Measurements from ENCODE around the gene DNAH6. TPM values are rescaled to one million over a fixed set of nuclear protein-coding genes. Genes with fewer than 3 reads are reported as not detected.

Gene DNAH6
- total RNA-seq, 1 donor from 2014 or later, result 0.05 TPM

DNA sequence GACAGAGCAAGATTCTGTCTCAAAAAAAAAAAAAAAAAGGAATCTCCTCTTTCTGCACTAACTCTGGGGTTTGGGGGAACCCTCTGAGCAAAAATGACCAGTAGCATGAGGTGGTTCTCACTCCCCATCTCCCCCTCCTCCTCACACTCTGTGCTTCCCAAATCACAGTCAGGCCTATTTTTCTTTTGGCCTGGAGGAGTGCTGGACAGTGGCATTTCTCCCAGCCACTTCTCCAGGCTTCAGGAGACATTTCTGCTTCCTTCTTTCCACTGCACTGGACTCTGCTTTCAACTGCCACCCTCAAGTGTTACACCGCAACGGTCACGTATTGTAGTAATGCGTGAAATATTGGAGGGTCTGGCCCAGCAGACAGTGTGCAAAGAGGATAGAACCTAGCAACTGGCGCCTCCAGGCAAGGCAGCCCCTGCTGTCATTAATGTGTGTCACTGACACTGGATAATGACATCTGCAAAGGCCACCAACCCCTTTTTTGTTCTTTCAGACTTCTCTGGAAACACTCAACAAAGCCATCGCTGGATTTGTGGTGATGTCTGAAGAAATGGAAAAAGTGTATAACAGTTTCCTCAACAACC, 295.6 kb downstream of the DNAH6 start:
- DNase-seq (ENCODE audit: missing footprints) (no peak), ATAC-seq (no peak)
- intact Hi-C loops (cut with DNase I), result no loop called here

GRCh38 chr2:84815146-84815545, 298.8 kb downstream of the DNAH6 start:
- DNase-seq (ENCODE audit: missing footprints), result no peak
- intact Hi-C loops (cut with DNase I), result no loop called here
- ATAC-seq, result no peak

GRCh38 chr2:84816426-84817026, 300.2 kb downstream of the DNAH6 start:
- ATAC-seq, result no peak
- intact Hi-C loops (cut with DNase I), result no loop called here
- no peak for DNase-seq (ENCODE audit: missing footprints)

DNA sequence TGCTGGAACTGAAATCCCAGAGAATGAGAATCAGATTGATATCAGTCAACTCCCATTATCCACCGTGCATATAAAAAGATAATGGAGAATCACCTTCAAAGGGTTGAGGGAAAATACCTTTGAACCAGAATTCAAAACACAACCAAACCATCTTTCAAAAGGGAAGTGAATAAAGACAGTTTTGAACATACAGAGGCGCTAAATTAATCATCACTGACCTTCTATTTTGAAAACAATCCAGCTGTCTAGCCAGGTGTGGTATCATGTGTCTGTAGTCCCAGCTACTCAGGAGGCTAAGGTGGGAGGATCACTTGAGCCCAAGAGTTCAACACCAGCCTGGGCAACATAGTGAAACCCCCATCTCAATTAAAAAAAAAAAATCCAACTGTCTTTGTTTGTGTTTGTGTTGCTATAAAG, 300.9 kb downstream of the DNAH6 start:
- intact Hi-C loops (cut with DNase I), result no loop called here
- ATAC-seq, result no peak
- DNase-seq (ENCODE audit: missing footprints), result no peak

- intact Hi-C loops (cut with DNase I), result no loop called here
- no peak for DNase-seq (ENCODE audit: missing footprints)
- ATAC-seq, result no peak
Measured at GRCh38 chr2:84821806-84822205, 305.5 kb downstream of the DNAH6 start.

- no peak for ATAC-seq
- intact Hi-C loops (cut with DNase I), result no loop called here
- no peak for DNase-seq (ENCODE audit: missing footprints)
Measured at GRCh38 chr2:84823229-84823628, 306.9 kb downstream of the DNAH6 start.

DNA sequence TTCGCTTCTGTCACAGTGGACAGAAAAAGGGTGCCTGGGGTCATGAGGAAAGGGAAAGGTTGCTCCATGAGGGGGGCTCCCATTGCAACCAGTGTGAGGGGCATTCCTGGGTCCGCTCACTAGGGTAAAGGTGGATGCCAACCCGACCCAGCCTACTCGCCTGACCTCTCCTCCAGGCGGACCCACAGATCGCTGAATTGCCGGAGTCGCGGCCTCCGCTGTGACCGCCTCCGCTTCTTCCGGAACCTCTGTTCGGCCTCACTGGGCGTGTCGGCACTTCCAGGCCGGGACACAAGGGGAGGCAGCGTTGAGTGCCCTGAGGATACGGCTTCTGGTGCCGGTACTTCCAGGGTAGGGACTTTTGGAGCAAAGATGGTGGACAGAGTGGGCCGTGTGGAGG, 307.5 kb downstream of the DNAH6 start:
- intact Hi-C loops (cut with DNase I), result no loop called here
- DNase-seq (ENCODE audit: missing footprints) (no peak), ATAC-seq (no peak)

GRCh38 chr2:84827978-84828575, 311.8 kb downstream of the DNAH6 start:
- no peak for ATAC-seq
- intact Hi-C loops (cut with DNase I), result no loop called here

GRCh38 chr2:84829693-84830092, 313.4 kb downstream of the DNAH6 start:
- ATAC-seq, result no peak
- DNase-seq (ENCODE audit: missing footprints), result no peak
- intact Hi-C loops (cut with DNase I), result no loop called here

More at GRCh38 chr2:84827978-84828575, 311.8 kb downstream of the DNAH6 start:
- no peak for DNase-seq (ENCODE audit: missing footprints)

- ATAC-seq (peak; percentile 56), DNase-seq (ENCODE audit: missing footprints) (no peak)
- intact Hi-C loops (cut with DNase I), result no loop called here
Measured at GRCh38 chr2:84830095-84830494, 313.8 kb downstream of the DNAH6 start.

DNA sequence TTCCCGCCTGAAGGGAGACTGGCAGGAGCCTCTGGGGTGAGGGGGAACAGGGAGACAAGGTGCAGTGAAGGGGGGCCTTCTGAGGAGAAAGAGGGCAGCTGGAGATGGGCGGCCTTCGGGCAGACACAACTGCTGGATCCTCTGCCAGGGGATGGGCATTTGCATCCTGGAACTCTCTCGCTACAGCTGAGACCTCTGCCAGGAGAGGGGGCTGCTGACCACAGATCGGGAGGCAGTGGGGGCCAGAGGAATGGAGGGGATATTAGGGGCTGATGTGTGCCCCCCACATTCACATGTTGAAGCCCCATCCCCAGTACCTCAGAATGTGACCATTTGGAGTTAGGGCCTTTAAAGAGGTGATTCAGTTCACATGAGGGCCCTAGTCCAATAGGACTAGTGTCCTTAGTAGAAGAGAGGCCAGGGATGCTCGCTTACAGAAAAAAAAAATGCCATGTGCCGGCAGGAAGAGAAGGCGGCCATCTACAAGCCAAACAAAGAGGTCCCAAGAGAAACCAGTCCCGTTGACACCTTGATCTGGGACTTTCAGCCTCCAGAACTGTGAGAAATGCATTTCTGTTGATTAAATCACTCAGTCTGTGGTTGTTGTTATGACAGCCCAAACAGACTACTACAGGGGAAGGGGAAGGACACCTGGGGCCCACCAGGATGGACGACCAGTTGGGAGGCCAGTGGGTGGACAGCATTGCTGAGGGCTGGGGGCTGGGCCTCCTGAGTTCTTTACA, 314.6 kb downstream of the DNAH6 start:
- intact Hi-C loops (cut with DNase I), result no loop called here
- no peak for DNase-seq (ENCODE audit: missing footprints)
- no peak for ATAC-seq

GRCh38 chr2:84832772-84833461, 316.6 kb downstream of the DNAH6 start:
- ATAC-seq, result peak; percentile 68
- intact Hi-C loops (cut with DNase I), result no loop called here
- no peak for DNase-seq (ENCODE audit: missing footprints)

- DNase-seq (ENCODE audit: missing footprints) (no peak), ATAC-seq (no peak)
- intact Hi-C loops (cut with DNase I), result no loop called here
Measured at GRCh38 chr2:84833481-84834150, 317.3 kb downstream of the DNAH6 start.

- ATAC-seq (no peak), DNase-seq (ENCODE audit: missing footprints) (no peak)
- intact Hi-C loops (cut with DNase I), result no loop called here
Measured at GRCh38 chr2:84836215-84836614, 319.9 kb downstream of the DNAH6 start.

GRCh38 chr2:84838434-84839145, 322.3 kb downstream of the DNAH6 start:
- DNase-seq (ENCODE audit: missing footprints) (no peak), ATAC-seq (no peak)
- intact Hi-C loops (cut with DNase I), result no loop called here

DNA sequence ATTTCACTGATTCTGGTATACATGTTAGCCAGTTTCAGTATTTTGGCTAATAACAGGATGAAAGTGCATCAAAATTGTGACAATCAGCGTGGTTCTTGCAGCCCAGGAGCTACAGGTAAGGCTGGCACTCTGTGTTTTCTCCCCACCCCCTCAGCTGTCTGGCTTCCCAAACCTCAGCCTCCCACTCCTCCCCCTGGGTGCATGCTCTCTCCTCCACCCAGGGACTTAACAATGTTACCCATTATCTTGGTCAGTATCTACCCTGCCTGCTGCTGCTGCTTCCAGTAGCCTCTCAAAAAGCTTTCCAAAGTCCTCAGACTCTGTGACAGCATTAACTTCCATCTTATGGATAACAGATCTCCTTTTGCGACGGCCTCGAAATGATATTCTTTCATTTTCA, 323.6 kb downstream of the DNAH6 start:
- ATAC-seq, result no peak
- DNase-seq (ENCODE audit: missing footprints), result no peak
- intact Hi-C loops (cut with DNase I), result no loop called here

- intact Hi-C loops (cut with DNase I), result no loop called here
- DNase-seq (ENCODE audit: missing footprints), result no peak
- no peak for ATAC-seq
Measured at GRCh38 chr2:84840306-84840705, 324.0 kb downstream of the DNAH6 start.

DNA sequence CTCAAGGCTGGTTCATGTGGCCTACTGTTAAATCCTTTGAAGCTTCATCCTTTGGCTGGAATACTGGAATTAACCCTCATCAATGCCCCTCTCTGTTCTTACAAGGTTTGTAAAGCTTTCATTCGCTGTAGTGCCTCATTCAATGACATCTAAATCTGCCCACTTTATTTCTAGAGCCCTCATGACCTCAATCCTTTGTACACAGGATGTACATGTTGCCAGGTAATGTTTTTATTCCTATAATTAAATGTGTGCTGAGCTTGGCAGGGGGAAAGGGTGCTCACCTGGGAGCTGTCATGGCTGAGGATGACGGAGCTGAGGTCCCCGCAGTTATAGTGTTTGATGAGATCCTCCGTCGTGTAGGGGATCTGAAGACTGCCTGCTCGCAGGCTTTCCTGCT, 325.3 kb downstream of the DNAH6 start:
- intact Hi-C loops (cut with DNase I), result no loop called here
- ATAC-seq (no peak), DNase-seq (ENCODE audit: missing footprints) (no peak)

Data from Right ventricle myocardium inferior (tissue), 1 donor.